Activated CD8-positive, alpha-beta memory T cell treated with anti-CD3 and anti-CD28 coated beads, Interleukin-2, amount 50 U/mL, for 1 hour (primary cell): ENCODE measurements around the gene ATP5MC3.

Experiments used
- DNase-seq: peaks from one replicate; pipeline ENCODE4 v3.0.0-alpha.2; 2020; ENCODE audit errors: extremely low read depth

Gene ATP5MC3

GRCh38 chr2:175167792-175168563 lies 13.5 kb downstream of the ATP5MC3 start, which contains the start of gene ATF2:
TSS of gene ATF2 (minus strand) at chr2:175168203. CDS start at chr2:175136443, 31,760 bp downstream.
- DNase-seq, result peak; percentile 98

DNA sequence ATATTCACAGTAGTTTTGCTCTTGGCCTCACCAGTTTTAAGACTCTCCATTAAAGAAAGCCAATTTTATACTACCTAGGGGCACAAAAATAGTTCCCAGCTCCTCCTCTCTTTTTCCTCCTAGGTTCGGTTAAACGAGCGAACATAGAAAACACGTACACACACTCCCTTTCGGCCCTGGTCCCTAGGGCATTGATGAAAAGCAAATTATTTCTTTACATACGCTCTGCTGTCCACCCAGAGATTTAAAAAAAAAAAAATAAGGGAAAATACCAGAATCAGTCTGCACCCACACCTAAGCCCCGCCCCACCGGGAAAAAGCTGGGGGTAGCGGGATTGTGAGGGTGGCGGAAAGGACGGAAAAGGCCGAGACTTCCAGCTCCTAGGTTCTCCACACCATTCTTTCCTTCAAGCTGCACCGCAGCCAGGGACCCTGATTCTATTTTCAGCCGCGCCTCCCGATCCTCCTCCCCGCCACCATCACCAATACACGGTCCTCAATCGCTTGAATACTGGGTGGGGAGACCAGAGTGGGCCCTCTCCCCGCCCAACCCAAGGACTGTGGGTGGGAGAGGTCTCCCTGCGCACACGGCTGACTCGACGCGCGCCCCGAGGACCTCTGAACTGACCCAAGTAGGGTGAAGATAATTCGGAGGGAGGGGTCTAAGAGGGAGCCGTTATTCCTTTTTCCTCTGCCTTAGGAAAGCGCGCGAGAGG lies 14.3 kb downstream of the ATP5MC3 start:
- no peak for DNase-seq

GRCh38 chr2:175166216-175166824 lies 15.2 kb downstream of the ATP5MC3 start:
- no peak for DNase-seq

- DNase-seq, result no peak
Measured at GRCh38 chr2:175164235-175164634, 17.3 kb downstream of the ATP5MC3 start.

- DNase-seq, result no peak
Measured at GRCh38 chr2:175158894-175159293, 22.6 kb downstream of the ATP5MC3 start.

- no peak for DNase-seq
Measured at GRCh38 chr2:175156534-175156933, 25.0 kb downstream of the ATP5MC3 start.

- no peak for DNase-seq
Measured at GRCh38 chr2:175154661-175155082, 26.8 kb downstream of the ATP5MC3 start.

GRCh38 chr2:175152242-175152641 lies 29.3 kb downstream of the ATP5MC3 start:
- no peak for DNase-seq

DNA sequence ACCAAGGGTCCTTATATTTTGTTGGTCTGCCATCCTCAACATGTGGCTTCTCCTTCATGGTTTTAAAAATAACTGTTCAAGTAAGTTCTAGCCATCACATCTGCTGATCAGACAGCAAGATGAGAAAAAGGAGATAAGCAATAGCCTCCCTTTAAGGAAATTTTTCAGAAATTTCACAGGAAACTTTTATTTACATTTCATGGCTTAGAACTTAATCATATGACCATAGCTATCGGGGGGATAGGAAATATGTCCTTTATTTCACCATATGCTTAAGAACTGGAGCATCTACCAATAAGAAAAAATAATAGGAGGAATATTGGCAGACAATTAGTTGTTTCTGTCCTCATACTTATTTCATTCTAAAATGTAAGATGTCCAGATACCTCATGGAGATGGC lies 29.7 kb downstream of the ATP5MC3 start:
- no peak for DNase-seq

DNA sequence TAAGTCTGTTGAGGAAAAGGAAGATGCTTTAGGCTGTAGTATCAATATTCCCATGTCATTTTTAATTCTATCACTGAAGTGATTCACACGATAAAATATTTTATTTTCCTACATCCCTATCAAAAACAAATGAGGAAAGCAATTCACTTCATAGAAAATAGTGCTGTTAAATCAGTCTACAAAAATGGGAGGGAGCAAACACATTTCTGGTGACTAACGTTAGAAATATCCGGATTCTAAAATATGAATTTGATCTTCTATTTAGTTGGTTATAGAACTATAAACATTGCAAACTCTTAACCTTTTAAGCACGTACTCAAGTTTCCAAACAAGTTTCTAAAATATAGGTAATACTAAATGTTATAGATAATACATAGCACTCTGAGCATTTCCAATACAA lies 34.3 kb downstream of the ATP5MC3 start:
- no peak for DNase-seq

- DNase-seq, result no peak
Measured at GRCh38 chr2:175143678-175144077, 37.8 kb downstream of the ATP5MC3 start.

DNA sequence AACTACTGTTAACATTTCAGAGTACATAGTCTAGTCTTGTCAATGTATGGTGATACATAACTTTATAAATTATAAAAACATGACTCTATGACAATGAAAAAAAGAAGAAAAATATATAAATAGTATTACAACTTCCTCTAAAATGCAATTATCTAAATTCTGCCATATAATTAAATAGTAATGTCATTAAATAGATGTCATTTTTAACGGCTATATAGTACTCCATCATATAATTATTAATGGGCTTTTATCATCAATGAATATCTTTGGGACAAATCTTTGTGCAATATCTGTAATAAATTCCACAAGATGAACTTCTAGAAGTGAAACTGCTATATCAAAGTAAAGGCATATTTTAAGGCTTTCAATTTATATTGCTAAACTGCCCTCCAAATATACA lies 38.3 kb downstream of the ATP5MC3 start:
- no peak for DNase-seq

GRCh38 chr2:175140332-175140731 lies 41.2 kb downstream of the ATP5MC3 start:
- DNase-seq, result no peak

GRCh38 chr2:175137793-175138192 lies 43.7 kb downstream of the ATP5MC3 start:
- DNase-seq, result no peak

DNA sequence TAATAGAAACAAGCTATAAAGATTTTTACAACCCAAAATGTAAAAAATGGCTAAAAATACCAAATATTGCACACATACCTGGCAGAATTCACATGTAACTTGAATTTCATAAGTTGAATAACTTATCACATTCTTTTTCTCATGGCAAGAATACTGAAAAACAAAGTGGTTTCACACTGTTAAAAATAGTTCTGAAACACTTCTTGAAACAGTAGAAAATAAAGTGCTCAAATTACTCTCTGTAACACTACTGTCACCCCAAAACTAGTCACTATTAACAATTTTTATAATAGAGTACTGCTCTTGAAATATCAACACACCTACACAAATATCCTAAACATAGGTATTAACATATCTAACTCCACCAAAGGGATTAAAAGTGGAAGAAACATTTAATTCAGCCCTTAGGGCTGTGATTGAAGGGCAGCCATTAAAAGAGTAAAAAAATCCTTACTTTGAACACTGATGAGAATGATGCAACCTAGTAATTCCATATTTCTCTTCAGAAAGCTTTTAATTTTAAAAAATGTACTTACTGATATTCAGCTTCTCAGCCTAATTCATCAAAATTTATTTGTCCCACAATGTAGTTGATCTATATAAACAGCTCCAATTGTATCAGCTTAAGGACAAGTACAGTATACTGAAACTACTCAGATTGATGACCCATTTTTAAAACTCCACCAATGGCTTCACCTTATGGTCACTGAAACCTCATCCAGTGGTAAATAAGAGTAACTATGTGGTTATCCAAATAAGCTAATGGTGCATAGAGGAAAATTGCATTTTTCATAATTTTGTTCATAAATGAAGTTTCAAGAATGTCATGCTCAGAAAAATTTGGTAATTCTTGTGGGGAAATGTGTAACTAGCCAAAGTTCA lies 44.9 kb downstream of the ATP5MC3 start:
- DNase-seq, result no peak

GRCh38 chr2:175135862-175136261 lies 45.6 kb downstream of the ATP5MC3 start:
- DNase-seq, result no peak

- no peak for DNase-seq
Measured at GRCh38 chr2:175135177-175135576, 46.3 kb downstream of the ATP5MC3 start.

DNA sequence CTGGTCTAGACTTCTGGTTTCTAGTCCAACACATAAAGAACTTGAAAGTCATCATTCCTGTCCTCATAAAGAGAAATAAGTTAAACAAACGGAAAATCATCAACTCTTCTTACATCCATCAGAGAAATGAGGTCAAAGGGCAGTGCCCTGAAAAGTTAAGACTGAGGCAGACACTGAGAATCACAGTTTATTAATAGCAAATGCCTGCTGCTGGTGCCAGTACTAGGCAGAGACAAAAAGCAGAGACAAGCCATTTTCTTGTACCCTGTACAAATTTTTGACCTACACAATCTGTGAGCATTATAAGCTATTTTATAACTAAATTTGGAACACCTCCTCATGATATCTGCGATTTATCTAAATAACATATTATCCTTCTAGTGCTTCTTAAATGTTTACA lies 50.3 kb downstream of the ATP5MC3 start:
- no peak for DNase-seq

DNA sequence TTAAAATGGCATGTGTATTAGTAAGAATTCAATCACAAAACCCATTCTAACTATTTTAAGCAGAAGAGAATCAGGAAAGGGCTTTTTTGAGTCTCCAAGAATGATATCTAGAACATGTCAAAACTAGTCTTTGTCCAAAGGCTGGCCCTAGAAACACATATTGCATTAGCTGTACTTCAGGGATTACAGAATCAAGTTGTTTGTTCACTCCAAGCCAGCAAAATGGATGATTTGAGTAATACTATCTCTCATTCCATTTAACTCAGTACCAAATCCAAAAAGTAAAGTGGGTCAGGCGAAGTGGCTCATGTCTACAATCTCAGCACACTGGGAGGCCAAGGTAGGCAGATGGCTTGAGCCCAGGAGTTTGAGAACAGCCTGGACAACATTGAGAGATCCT lies 54.8 kb downstream of the ATP5MC3 start:
- no peak for DNase-seq
